ENCODE results near the gene SHMT1.

GRCh38 chr17:18280766-18281371, 82.5 kb downstream of the SHMT1 start:
- TF ChIP-seq CTCF (IDR thresholded peaks at IDR 0.05) (no peak), POLR2A (IDR thresholded peaks at IDR 0.05) (no peak)
